Rectal smooth muscle tissue (tissue), 1 donor: Measurements from ENCODE around the gene PCCA.
"Not testable (repeated sequence)": the region's sequence is repeated elsewhere in the genome, so short reads cannot be mapped to it uniquely, and the experiment has no call there.

Experiments
- H3K27ac ChIP-seq: one replicate; pipeline ENCODE4 v1.7.0; 2013; ENCODE audit warnings: low read depth, low read length, inconsistent platforms
- H3K27me3 ChIP-seq: one replicate; pipeline ENCODE4 v1.7.0; 2013; ENCODE audit warnings: low read length; ENCODE audit not compliant: control insufficient read depth, insufficient read depth
- H3K36me3 ChIP-seq: one replicate; pipeline ENCODE4 v1.7.0; 2013; ENCODE audit warnings: low read length; ENCODE audit not compliant: control insufficient read depth, insufficient read depth
- H3K4me1 ChIP-seq: one replicate; pipeline ENCODE4 v1.7.0; 2013; ENCODE audit warnings: low read length; ENCODE audit not compliant: control insufficient read depth, insufficient read depth
- H3K4me3 ChIP-seq: one replicate; pipeline ENCODE4 v1.7.0; 2013; ENCODE audit warnings: low read length
- H3K9ac ChIP-seq: one replicate; pipeline ENCODE4 v1.7.0; 2013; ENCODE audit warnings: low read length

Gene PCCA

DNA sequence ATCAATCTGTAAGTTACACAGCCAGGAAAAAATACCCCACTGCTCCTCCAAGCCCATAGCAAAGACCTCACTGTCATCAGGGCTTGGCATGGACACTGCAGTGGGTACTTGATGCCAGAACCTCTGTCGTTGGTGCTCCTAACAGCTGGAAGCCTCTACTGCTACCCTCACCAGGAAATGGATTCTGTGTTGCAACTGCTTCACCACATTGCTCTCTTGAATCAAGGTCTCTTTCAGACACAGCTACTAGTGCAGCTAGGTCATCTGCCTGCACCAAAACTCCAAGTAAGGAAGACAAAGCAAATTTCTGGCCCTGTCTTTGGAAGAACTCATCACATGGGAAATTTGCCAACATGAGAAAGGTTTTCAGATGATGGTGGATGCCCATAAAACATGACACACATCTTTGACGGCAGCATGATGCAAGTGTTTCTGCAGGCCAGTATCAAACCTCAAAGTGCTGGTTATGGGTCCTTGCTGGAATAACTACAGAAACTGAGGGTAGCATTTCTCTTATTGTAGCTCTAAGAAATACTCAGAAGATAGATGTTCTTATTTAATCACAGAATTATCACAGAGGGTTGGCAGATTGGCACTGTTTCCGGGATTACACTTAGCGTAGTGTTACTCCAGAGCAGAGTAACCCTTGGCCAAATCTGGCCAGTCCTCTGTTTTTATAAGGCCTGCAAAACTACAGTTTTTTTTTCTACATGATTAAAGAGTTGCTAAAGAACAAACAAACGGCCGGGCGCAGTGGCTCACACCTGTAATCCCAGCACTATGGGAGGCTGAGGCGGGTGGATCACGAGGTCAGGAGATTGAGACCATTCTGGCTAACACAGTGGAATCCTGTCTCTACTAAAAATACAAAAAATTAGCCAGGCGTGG lies 12.9 kb upstream of the PCCA start:
- no peaks in the 10 kb centered on the region for H3K36me3 ChIP-seq
- no peak overlapping the region for H3K9ac ChIP-seq
- no peak overlapping the region for H3K4me3 ChIP-seq
- H3K27ac ChIP-seq = no peak overlapping the region
- no peaks in the 10 kb centered on the region for H3K27me3 ChIP-seq
- no peaks in the 10 kb centered on the region for H3K4me1 ChIP-seq

DNA sequence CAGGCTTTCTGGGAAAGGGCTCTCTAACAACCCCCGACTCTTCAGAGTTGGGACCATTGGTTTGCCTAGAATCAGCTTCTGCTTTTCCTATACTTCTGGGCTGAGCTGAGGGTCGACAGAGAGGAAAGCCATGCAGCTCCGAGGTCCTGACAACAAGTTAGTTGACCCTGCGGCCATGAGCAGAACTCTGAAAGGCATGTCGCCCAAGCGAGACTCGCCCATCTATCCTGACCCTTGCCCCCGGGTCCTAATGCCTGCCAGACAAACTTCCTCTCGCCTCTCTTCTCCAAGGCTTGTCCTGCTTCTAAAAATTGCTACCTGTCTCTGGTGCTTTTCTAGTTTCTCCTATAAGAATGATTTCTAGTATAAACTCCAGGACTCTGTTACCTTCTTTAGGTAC lies 9.9 kb upstream of the PCCA start:
- H3K36me3 ChIP-seq, H3K4me1 ChIP-seq, H3K9ac ChIP-seq, H3K27ac ChIP-seq, H3K27me3 ChIP-seq, H3K4me3 ChIP-seq: not testable (repeated sequence)

DNA sequence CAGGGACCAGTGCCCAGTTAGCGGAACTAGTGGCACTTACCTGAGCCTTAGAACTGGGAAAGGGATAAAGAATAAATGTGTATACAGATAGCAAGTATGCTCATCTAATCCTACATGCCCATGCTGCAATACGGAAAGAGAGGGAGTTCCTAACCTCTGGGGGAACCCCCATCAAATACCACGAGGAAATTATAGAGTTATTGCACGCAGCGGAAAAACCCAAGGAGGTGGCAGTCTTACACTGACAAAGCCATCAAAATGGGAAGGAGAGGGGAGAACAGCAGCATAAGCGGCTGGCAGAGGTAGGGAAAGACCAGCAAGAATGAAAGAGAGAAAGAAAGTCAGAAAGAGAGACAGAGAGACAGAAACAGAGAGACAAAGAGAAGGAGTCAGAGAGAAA lies 5.5 kb upstream of the PCCA start:
- H3K9ac ChIP-seq, H3K4me3 ChIP-seq, H3K27me3 ChIP-seq, H3K27ac ChIP-seq, H3K36me3 ChIP-seq, H3K4me1 ChIP-seq: not testable (repeated sequence)

GRCh38 chr13:100088273-100088643 lies 635 bp upstream of the PCCA start:
- Histone ChIP-seq H3K27me3 (no peaks in the 10 kb centered on the region), H3K4me1 (peaks cover 5% of the 10 kb centered on the region), H3K27ac (peak overlapping the region; percentile 18), H3K4me3 (peak overlapping the region; percentile 95), H3K9ac (peak overlapping the region; percentile 19), H3K36me3 (no peaks in the 10 kb centered on the region)

DNA sequence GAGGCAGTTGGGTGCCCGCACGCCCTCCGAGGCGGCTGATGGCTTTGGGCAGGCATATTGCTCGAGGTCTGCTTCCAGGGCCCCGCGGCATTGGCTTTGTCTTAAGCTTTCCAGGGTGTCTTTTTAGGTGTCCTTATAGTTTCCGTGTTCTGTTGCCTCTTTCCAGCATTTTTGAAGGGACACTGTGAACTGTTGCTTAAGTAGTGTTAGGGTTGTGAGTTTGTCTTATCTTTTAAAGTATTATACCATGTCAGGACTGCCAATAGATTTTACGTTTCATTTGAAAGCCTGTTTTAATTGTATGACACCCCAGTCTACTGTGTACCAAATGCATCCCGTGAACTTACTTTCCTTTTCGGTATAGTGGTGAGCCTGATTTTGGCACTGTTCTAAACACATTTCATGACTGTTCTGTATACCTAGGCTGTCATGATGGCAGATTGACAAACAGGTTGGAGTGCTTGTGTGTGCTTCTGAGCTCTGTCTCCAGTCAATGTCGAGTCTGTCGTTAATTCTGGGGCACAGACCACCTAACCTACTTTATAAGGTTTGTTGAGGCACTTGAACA lies 656 bp downstream of the PCCA start:
- H3K4me3 ChIP-seq = peak overlapping the region; percentile 95
- H3K36me3 ChIP-seq = no peaks in the 10 kb centered on the region
- H3K27ac ChIP-seq = peak overlapping the region; percentile 77
- peak overlapping the region; percentile 35 for H3K9ac ChIP-seq
- no peaks in the 10 kb centered on the region for H3K27me3 ChIP-seq
- H3K4me1 ChIP-seq = peaks cover 5% of the 10 kb centered on the region

GRCh38 chr13:100090861-100091260 lies 2.0 kb downstream of the PCCA start:
- Histone ChIP-seq H3K4me1 (peaks cover 5% of the 10 kb centered on the region), H3K36me3 (no peaks in the 10 kb centered on the region), H3K27me3 (no peaks in the 10 kb centered on the region), H3K27ac (no peak overlapping the region), H3K4me3 (no peak overlapping the region), H3K9ac (no peak overlapping the region)

GRCh38 chr13:100091391-100091790 lies 2.5 kb downstream of the PCCA start:
- Histone ChIP-seq H3K4me3 (no peak overlapping the region), H3K9ac (no peak overlapping the region), H3K27ac (no peak overlapping the region), H3K36me3 (no peaks in the 10 kb centered on the region), H3K27me3 (no peaks in the 10 kb centered on the region), H3K4me1 (peaks cover 5% of the 10 kb centered on the region)

DNA sequence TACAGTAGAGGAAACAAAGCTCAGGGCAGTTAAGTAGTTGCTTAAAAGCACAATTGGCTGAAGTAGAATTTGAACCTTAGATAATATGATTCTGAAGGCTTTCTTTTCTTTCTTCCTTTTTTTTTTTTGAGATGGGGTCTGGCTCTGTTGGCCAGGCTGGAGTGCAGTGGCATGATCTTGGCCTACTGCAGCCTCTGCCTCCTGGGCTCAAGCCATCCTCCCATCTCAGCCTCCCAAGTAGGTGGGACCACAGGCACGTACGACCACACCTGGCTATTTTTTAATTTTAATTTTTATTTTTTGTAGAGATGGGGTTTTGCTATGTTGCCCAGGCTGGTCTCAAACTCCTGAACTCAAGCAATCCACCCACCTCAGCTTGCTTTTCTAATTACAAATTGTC lies 3.4 kb downstream of the PCCA start:
- H3K27me3 ChIP-seq, H3K4me1 ChIP-seq, H3K36me3 ChIP-seq, H3K27ac ChIP-seq, H3K4me3 ChIP-seq, H3K9ac ChIP-seq: not testable (repeated sequence)

GRCh38 chr13:100095498-100095897 lies 6.6 kb downstream of the PCCA start:
- Histone ChIP-seq H3K4me3 (no peak overlapping the region), H3K27me3 (no peaks in the 10 kb centered on the region), H3K27ac (no peak overlapping the region)

DNA sequence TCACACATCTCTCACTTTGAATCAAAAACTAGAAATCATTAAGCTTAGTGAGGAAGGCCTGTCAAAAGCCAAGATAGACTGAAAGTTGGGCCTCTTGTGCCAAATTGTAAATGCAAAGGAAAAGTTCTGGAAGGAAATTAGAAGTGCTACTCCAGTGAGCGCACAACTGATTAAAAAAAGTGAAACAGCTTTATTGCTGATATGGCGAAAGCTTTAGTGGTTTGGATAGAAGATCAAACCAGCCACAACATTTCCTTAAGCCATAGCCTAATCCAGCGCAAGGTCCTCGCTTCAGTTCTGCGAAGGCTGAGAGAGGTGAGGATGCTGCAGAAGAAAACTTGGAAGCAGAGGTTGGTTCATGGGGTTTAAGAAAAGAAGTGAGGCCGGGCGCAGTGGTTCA lies 7.6 kb downstream of the PCCA start:
- Histone ChIP-seq H3K27ac (no peak overlapping the region), H3K4me3 (no peak overlapping the region), H3K9ac (no peak overlapping the region), H3K27me3 (no peaks in the 10 kb centered on the region), H3K4me1 (no peaks in the 10 kb centered on the region), H3K36me3 (no peaks in the 10 kb centered on the region)

More at GRCh38 chr13:100095498-100095897, 6.6 kb downstream of the PCCA start:
- H3K9ac ChIP-seq = no peak overlapping the region
- H3K36me3 ChIP-seq = no peaks in the 10 kb centered on the region
- H3K4me1 ChIP-seq = no peaks in the 10 kb centered on the region

- Histone ChIP-seq H3K27ac (no peak overlapping the region), H3K36me3 (no peaks in the 10 kb centered on the region), H3K9ac (no peak overlapping the region), H3K27me3 (no peaks in the 10 kb centered on the region), H3K4me1 (no peaks in the 10 kb centered on the region), H3K4me3 (no peak overlapping the region)
Measured at GRCh38 chr13:100097821-100098220, 8.9 kb downstream of the PCCA start.

DNA sequence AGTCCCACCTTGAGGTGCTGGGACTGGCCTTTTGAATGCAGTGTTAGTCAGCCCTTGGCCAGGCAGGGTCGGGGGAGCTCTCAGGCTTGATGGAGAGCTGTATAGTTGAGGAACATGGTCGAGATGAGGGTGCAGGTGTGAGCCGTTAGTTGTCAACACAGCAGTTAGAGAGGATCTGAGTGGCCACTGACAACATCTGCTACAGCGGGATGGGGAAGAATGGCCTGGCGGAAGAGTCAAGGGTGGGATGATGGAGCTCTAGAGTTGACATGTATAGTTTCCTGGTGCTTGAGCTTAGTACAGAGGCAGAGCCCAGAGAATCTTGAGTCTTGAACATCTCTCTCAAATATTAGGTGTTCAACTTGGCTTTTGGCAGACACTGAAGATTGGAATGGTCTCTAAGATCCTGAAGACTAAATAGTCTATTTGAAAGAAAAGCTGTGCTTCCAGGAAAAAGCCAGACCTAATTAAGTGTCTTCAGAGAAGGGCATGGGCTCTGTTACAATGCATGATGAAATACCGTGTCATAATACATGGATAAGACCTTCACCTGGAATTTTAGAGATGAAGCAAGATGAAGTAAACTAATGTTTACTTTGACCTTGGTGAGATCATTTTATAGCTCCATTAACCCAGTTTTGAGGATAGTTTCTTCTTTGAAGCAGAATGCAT lies 9.7 kb downstream of the PCCA start:
- Histone ChIP-seq H3K4me1 (no peaks in the 10 kb centered on the region), H3K27ac (no peak overlapping the region), H3K36me3 (no peaks in the 10 kb centered on the region), H3K9ac (no peak overlapping the region), H3K27me3 (no peaks in the 10 kb centered on the region), H3K4me3 (no peak overlapping the region)

DNA sequence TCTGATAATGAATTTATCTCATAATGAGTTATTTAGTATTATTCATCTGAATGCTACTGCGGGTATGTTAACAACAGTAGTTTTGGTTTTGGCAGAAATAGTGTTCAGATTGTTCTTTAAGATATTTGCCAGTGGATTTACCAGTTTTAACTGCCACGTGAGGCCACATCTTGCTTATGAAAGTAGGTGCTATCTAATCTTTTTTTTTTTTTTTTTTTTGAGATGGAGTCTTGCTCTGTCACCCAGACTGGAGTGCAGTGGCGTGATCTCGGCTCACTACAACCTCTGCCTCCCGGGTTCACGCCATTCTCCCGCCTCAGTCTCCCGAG lies 10.2 kb downstream of the PCCA start:
- H3K9ac ChIP-seq, H3K4me3 ChIP-seq, H3K36me3 ChIP-seq, H3K27ac ChIP-seq, H3K27me3 ChIP-seq, H3K4me1 ChIP-seq: not testable (repeated sequence)
